Cardiac muscle cell (in vitro differentiated cells and primary cell): ENCODE data around the gene RUFY4. TPM values are rescaled to one million over a fixed set of nuclear protein-coding genes. Genes with fewer than 3 reads are reported as not detected.
"Not testable (repeated sequence)": the region's sequence is repeated elsewhere in the genome, so short reads cannot be mapped to it uniquely, and the experiment has no call there.

Experiments used
- DNase-seq, 2 donors: peaks; one replicate each; pipeline versions ENCODE4 v3.0.0 to v3.0.0-alpha.2; 2010 to 2017; ENCODE audit warnings: low read depth in 1 of 2, low spot score in 1 of 2
- H3K27ac ChIP-seq: fragments of 200-600 bp; sonication (generic); 2 replicates; pipeline ENCODE4 v1.5.1; 2016
- H3K27me3 ChIP-seq: fragments of 200-600 bp; sonication (generic); 2 replicates; pipeline ENCODE4 v1.6.0; 2016; ENCODE audit warnings: control low read depth
- H3K36me3 ChIP-seq: fragments of 200-600 bp; sonication (generic); 2 replicates; pipeline ENCODE4 v1.5.1; 2016; ENCODE audit warnings: control low read depth
- H3K4me1 ChIP-seq: fragments of 200-600 bp; sonication (generic); 2 replicates; pipeline ENCODE4 v1.8.1; 2017; ENCODE audit warnings: low read depth, mild to moderate bottlenecking, mixed run types
- H3K4me3 ChIP-seq: fragments of 200-600 bp; sonication (generic); 2 replicates; pipeline ENCODE4 v1.5.1; 2016; ENCODE audit warnings: mild to moderate bottlenecking
- H3K9me3 ChIP-seq: fragments of 200-600 bp; sonication (generic); 2 replicates; pipeline ENCODE4 v1.5.1; 2017; ENCODE audit warnings: low read depth, mild to moderate bottlenecking, control low read depth
- polyA plus RNA-seq: library from polyadenylated mRNA; unstranded; fragments of >200 nt; fragmentation: Nextera tagmentation; extraction: Ambion mirVana; gene quantifications from 2 replicates; pipeline ENCODE4 v1.2.1, GENCODE V29; 2016
- total RNA-seq: library from RNA; depleted of rRNA; stranded (reverse); fragments of >200 nt; gene quantifications from 2 replicates; pipeline ENCODE4 v1.2.3, GENCODE V29; 2016
- TF ChIP-seq, protein P1 (sequence below): IDR thresholded peaks from 2 replicates; pipeline ENCODE4 v1.5.1; 2012; ENCODE audit warnings: low read depth, mild to moderate bottlenecking, low read length

The RUFY4 gene
- total and polyA plus RNA-seq, 2 experiments from 2014 or later: not detected

- Histone ChIP-seq H3K27me3 (peaks cover 57% of the 10 kb centered on the region), H3K36me3 (no peaks in the 10 kb centered on the region), H3K4me3 (no peak overlapping the region), H3K27ac (no peak overlapping the region), H3K9me3 (no peaks in the 10 kb centered on the region), H3K4me1 (peaks cover 11% of the 10 kb centered on the region)
- DNase-seq: no peak
- TF ChIP-seq, protein P1, sequence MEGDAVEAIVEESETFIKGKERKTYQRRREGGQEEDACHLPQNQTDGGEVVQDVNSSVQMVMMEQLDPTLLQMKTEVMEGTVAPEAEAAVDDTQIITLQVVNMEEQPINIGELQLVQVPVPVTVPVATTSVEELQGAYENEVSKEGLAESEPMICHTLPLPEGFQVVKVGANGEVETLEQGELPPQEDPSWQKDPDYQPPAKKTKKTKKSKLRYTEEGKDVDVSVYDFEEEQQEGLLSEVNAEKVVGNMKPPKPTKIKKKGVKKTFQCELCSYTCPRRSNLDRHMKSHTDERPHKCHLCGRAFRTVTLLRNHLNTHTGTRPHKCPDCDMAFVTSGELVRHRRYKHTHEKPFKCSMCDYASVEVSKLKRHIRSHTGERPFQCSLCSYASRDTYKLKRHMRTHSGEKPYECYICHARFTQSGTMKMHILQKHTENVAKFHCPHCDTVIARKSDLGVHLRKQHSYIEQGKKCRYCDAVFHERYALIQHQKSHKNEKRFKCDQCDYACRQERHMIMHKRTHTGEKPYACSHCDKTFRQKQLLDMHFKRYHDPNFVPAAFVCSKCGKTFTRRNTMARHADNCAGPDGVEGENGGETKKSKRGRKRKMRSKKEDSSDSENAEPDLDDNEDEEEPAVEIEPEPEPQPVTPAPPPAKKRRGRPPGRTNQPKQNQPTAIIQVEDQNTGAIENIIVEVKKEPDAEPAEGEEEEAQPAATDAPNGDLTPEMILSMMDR: no peak
Measured at GRCh38 chr2:218033208-218033589, 35.9 kb upstream of the RUFY4 start.

- DNase-seq: peak in 1 of 2 donors; percentile 54
- TF ChIP-seq, protein P1: no peak
- H3K27me3 ChIP-seq: peaks cover 64% of the 10 kb centered on the region
- H3K9me3 ChIP-seq: no peaks in the 10 kb centered on the region
- H3K4me3 ChIP-seq: no peak overlapping the region
- H3K36me3 ChIP-seq: no peaks in the 10 kb centered on the region
- H3K27ac ChIP-seq: no peak overlapping the region
- H3K4me1 ChIP-seq: peaks cover 11% of the 10 kb centered on the region
Measured at GRCh38 chr2:218033590-218034496, 35.2 kb upstream of the RUFY4 start.

DNA sequence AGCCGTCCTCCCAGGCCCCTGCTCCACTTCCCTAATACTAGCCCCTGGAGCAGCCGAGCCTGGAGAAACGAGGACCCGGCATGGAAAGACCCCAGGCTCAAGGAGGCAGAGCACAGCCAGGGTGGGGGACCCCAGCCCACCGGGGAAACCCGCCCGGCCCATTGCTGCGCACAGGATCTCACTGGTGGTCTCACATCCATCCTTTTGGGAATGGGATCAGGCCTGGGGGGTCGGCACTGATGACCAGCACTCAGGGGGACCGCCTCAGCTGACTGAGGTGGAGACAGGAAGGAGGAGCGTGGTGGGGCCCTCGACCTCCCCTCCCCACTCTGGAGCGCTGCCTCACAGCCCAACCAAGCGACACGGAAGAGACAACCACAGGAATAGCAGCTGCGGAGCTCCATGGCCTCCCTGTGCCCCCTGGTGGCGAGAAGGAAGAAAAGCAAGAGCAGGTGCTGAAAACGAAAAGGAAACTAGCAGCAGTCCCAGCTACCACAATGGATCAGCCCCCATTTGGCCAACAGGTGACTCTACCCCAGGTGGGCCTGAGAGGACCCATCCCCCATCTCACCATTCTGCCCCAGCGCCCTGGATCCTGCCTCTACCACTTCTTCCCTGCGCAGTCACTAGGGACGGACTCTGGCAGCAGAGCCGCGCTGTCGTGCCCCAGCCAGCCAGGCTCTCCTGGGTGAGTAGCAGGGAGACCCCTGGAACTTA is 34.4 kb upstream of the RUFY4 start:
- H3K36me3 ChIP-seq, H3K9me3 ChIP-seq, H3K27ac ChIP-seq, H3K4me3 ChIP-seq: not testable (repeated sequence)
- peak; percentile 71 to 73 for DNase-seq
- Histone ChIP-seq H3K27me3 (peaks cover 72% of the 10 kb centered on the region), H3K4me1 (peaks cover 11% of the 10 kb centered on the region)
- TF ChIP-seq, protein P1: peak; percentile 68

DNA sequence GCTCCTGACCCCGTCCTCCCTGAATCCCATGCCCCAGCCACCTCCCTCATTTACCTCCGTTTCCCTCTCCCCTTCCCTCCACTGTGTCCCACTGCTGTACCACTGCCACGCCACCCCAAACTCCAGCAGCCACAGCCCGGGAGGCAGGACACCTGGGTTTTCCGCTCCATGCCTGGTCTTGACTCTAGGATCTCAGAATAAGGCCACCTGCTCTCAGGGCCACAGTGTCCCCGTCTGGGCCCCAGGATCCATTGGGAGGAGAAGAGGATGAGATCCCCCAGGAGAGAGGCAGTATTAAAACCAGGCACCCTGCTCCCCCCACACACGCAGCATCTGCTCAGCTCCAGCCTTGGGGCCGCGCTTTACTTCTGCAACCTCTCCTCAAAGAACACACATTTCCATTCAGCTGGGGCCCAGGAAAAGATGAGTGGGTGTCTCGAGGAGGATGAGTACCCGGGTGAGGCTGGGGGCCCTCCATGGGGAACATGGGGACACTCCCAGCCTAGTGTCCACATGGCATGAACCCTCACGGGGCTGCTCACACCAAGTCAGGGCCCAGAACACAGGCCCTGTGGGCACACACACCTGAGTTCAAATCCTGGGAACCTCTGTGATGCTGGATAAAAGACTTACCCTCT is 33.5 kb upstream of the RUFY4 start:
- H3K9me3 ChIP-seq: no peaks in the 10 kb centered on the region
- DNase-seq: no peak
- no peaks in the 10 kb centered on the region for H3K36me3 ChIP-seq
- peaks cover 81% of the 10 kb centered on the region for H3K27me3 ChIP-seq
- no peak overlapping the region for H3K4me3 ChIP-seq
- peaks cover 11% of the 10 kb centered on the region for H3K4me1 ChIP-seq
- no peak overlapping the region for H3K27ac ChIP-seq
- TF ChIP-seq, protein P1: no peak

DNA sequence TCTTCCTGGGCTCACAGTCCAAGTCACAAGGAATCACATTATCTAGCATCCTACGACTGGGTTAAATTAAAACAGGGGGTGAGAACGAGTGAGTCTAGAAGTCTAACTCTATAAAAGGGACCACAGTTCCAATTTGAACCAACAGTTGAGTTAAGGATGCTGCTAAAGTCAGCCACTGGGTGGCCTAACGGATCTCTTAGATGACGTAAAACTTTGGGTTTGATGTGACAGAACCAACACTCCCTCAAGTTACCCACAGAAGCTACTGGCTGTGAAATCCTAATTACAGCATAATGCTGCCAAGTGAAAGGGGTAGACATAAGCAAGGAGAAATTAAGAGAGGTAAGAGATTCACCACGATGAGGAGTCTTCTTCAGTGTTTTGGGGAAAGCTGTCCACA is 32.7 kb upstream of the RUFY4 start:
- DNase-seq: no peak
- no peak overlapping the region for H3K4me3 ChIP-seq
- no peaks in the 10 kb centered on the region for H3K9me3 ChIP-seq
- no peak overlapping the region for H3K27ac ChIP-seq
- TF ChIP-seq, protein P1: no peak
- peaks cover 89% of the 10 kb centered on the region for H3K27me3 ChIP-seq
- H3K4me1 ChIP-seq: peaks cover 11% of the 10 kb centered on the region
- no peaks in the 10 kb centered on the region for H3K36me3 ChIP-seq
